IMR-90 (cell line): ENCODE measurements around the gene ANKMY1. TPM values are rescaled to one million over a fixed set of nuclear protein-coding genes. Genes with fewer than 3 reads are reported as not detected.

Experiments used
- ATAC-seq: fragments of 200-7000 bp; cut with Tn5 transposase; 2 replicates; pipeline ENCODE4 v1.9.1; 2020; ENCODE audit warnings: low read depth, mild to moderate bottlenecking, moderate library complexity
- BruUV-seq: library from RNA; stranded (reverse); fragments of 400-500 nt; replicated peaks from 2 replicates; lab custom pipeline; 2021; lab: Mats Ljungman, UMichigan
- CTCF ChIA-PET: fragments of 300-600 bp; formaldehyde crosslinking; extraction: SDS; loops from one replicate; lab custom pipeline; 2021; ENCODE audit warnings: antibody characterized with exemption; lab: Yijun Ruan, JAX
- POLR2A ChIA-PET: fragments of 300-600 bp; sonication (Branson Sonifier 250); formaldehyde crosslinking; loops from one replicate; lab custom pipeline; 2022; ENCODE audit warnings: antibody characterized with exemption; ENCODE audit not compliant: unreplicated experiment; lab: Charles Lee
- DNase-seq: peaks from one replicate; pipeline ENCODE4 v3.0.0; 2013
- H2AFZ ChIP-seq: replicated peaks from 2 replicates; pipeline ENCODE3; 2013; ENCODE audit warnings: low read length, mild to moderate bottlenecking; ENCODE audit not compliant: poor library complexity
- H2AK5ac ChIP-seq: 2 replicates; pipeline ENCODE4 v1.6.1; 2013; ENCODE audit warnings: low read depth, low read length, inconsistent platforms
- H2AK9ac ChIP-seq: replicated peaks from 2 replicates; pipeline ENCODE3; 2013; ENCODE audit warnings: mild to moderate bottlenecking, low read depth, low read length, moderate library complexity; ENCODE audit not compliant: poor library complexity
- H2BK120ac ChIP-seq: 2 replicates; pipeline ENCODE4 v1.6.1; 2013; ENCODE audit warnings: low read depth, low read length, inconsistent platforms
- H2BK15ac ChIP-seq: 3 replicates; pipeline ENCODE4 v1.6.1; 2013; ENCODE audit warnings: low read depth, low read length, inconsistent platforms
- H2BK20ac ChIP-seq: 2 replicates; pipeline ENCODE4 v1.6.1; 2013; ENCODE audit warnings: low read depth, mild to moderate bottlenecking, inconsistent platforms, low read length, moderate library complexity
- H2BK5ac ChIP-seq: 2 replicates; pipeline ENCODE4 v1.6.1; 2013; ENCODE audit warnings: mild to moderate bottlenecking, low read depth, low read length, inconsistent platforms; ENCODE audit not compliant: poor library complexity, severe bottlenecking
- H3K14ac ChIP-seq: replicated peaks from 2 replicates; pipeline ENCODE4 v1.6.1; 2013; ENCODE audit warnings: low read depth, low read length, inconsistent platforms
- H3K18ac ChIP-seq: 2 replicates; pipeline ENCODE4 v1.6.1; 2013; ENCODE audit warnings: low read depth, low read length, control low read depth
- H3K23ac ChIP-seq: 2 replicates; pipeline ENCODE4 v1.6.1; 2013; ENCODE audit warnings: low read depth, low read length, inconsistent platforms
- H3K27ac ChIP-seq: 2 replicates; pipeline ENCODE4 v1.5.1; 2013; ENCODE audit warnings: mild to moderate bottlenecking, control low read depth, low read length; ENCODE audit not compliant: insufficient read depth
- H3K27me3 ChIP-seq: 2 replicates; pipeline ENCODE4 v1.6.1; 2013; ENCODE audit warnings: low read length; ENCODE audit not compliant: control insufficient read depth, insufficient read depth
- H3K36me3 ChIP-seq: 2 replicates; pipeline ENCODE4 v1.6.1; 2013; ENCODE audit warnings: low read length, mixed read lengths; ENCODE audit not compliant: control insufficient read depth, insufficient read depth
- H3K4ac ChIP-seq: 2 replicates; pipeline ENCODE4 v1.6.1; 2013; ENCODE audit warnings: low read depth, low read length, inconsistent platforms
- H3K4me1 ChIP-seq: 2 replicates; pipeline ENCODE4 v1.6.1; 2013; ENCODE audit warnings: low read length, mixed read lengths; ENCODE audit not compliant: control insufficient read depth, insufficient read depth
- H3K4me2 ChIP-seq: 2 replicates; pipeline ENCODE4 v1.6.1; 2013; ENCODE audit warnings: low read depth, mild to moderate bottlenecking, control low read depth, low read length, moderate library complexity
- H3K4me3 ChIP-seq: 2 replicates; pipeline ENCODE4 v1.5.1; 2013; ENCODE audit warnings: low read depth, mild to moderate bottlenecking, control low read depth, low read length, moderate library complexity; ENCODE audit not compliant: insufficient read depth
- H3K56ac ChIP-seq: 2 replicates; pipeline ENCODE4 v1.6.1; 2013; ENCODE audit warnings: low read length, inconsistent platforms; ENCODE audit not compliant: insufficient read depth; ENCODE audit errors: extremely low read depth
- H3K79me1 ChIP-seq, 2 experiments: 2 replicates each; pipeline ENCODE4 v1.6.1; 2013; ENCODE audit warnings: low read length in 2 of 2, inconsistent platforms in 1 of 2, low read depth in 1 of 2
- H3K9ac ChIP-seq: 2 replicates; pipeline ENCODE4 v1.6.1; 2013; ENCODE audit warnings: low read depth, low read length, control low read depth
- H3K9me1 ChIP-seq: 2 replicates; pipeline ENCODE4 v1.6.1; 2013; ENCODE audit warnings: low read length, inconsistent platforms; ENCODE audit not compliant: insufficient read depth
- H3K9me3 ChIP-seq: 2 replicates; pipeline ENCODE4 v1.6.1; 2013; ENCODE audit warnings: low read length; ENCODE audit not compliant: control insufficient read depth, insufficient read depth
- H4K20me1 ChIP-seq: 2 replicates; pipeline ENCODE4 v1.6.1; 2013; ENCODE audit warnings: low read length, inconsistent platforms; ENCODE audit not compliant: insufficient read depth
- H4K5ac ChIP-seq: 2 replicates; pipeline ENCODE4 v1.6.1; 2013; ENCODE audit warnings: mild to moderate bottlenecking, low read depth, low read length, control low read depth
- H4K8ac ChIP-seq, 2 experiments: 2 replicates each; pipeline ENCODE4 v1.6.1; 2013; ENCODE audit warnings: low read depth in 2 of 2, low read length in 2 of 2, control low read depth in 1 of 2, inconsistent platforms in 1 of 2
- H4K91ac ChIP-seq: 2 replicates; pipeline ENCODE4 v1.6.1; 2013; ENCODE audit warnings: low read depth, low read length, inconsistent platforms; ENCODE audit not compliant: insufficient read depth
- FOS ChIP-seq: fragments of 150-350 bp; IDR thresholded peaks from 2 replicates; pipeline ENCODE4 v1.6.1; 2016; ENCODE audit warnings: low read depth, low read length
- WGBS, 2 experiments: methylation state at CpG; one replicate each; pipeline versions ENCODE4 v1.1.5 to v1.1.7; 2013; ENCODE audit warnings: missing lambda C conversion rate in 2 of 2; ENCODE audit not compliant: insufficient read length in 1 of 2; ENCODE audit errors: extremely low coverage in 2 of 2; 5-methylcytosine and 5-hydroxymethylcytosine counted together
- dilution Hi-C: fragments of 300-500 bp; cut with HindIII; formaldehyde crosslinking; loops from one replicate; pipeline ENCODE4 v1.14.3; 2018; ENCODE audit warnings: low sequenced_read_pairs; ENCODE audit not compliant: unreplicated experiment
- in situ Hi-C: fragments of 300-500 bp; cut with MboI; formaldehyde crosslinking; loops from 3 replicates; pipeline ENCODE4 v1.14.3; 2019; ENCODE audit warnings: low sequenced_read_pairs, inconsistent platforms, mixed read lengths
- intact Hi-C: fragments of 100-400 bp; cut with micrococcal nuclease; formaldehyde crosslinking; loops from 2 replicates; pipeline ENCODE4 v1.10.0; 2022
- microRNA-seq, 2 experiments: library from miRNA; stranded (forward) in 1 of 2; unstranded in 1 of 2; fragments of 10-50 nt in 1 of 2; fragments of <30 nt in 1 of 2; gene quantifications in 1 of 2; microRNA quantifications in 1 of 2; one replicate each; pipeline versions ENCODE3 to v1.1.0; 2013 to 2020; ENCODE audit not compliant: insufficient read depth in 1 of 2, insufficient read length in 1 of 2, unreplicated experiment in 1 of 2
- polyA plus RNA-seq, 3 experiments: library from polyadenylated mRNA; depleted of rRNA; stranded (reverse); fragments of >200 nt; gene quantifications; 2 replicates each; pipeline ENCODE4 v1.2.3, GENCODE V29; 2012; ENCODE audit warnings: low replicate concordance in 1 of 3
- small RNA-seq, 5 experiments: library from RNA; depleted of rRNA; stranded (forward); fragments of <200 nt; gene quantifications; one replicate each; pipeline ENCODE3, GENCODE V24; 2012
- total RNA-seq: library from RNA; depleted of rRNA; stranded (reverse); fragments of >200 nt; gene quantifications from 2 replicates; pipeline ENCODE4 v1.2.3, GENCODE V29; 2012; rRNA removed

The ANKMY1 gene
- total and polyA plus RNA-seq, 2 of the 4 experiments (the other 2 are of a cell fraction) = 2.9 to 5.5 TPM

- H3K9me1 ChIP-seq = peaks cover 14% of the 10 kb centered on the region
- H3K27ac ChIP-seq = no peak overlapping the region
- 45% methylated on average over 2 of the region's 14 CpGs; no CpG with 5 or more reads in 1 of the 2 experiments for WGBS, 2 experiments
- no peak overlapping the region for H2BK15ac ChIP-seq
- BruUV-seq = no TSS peak
- H3K14ac ChIP-seq = no peak overlapping the region
- no peak overlapping the region for H2BK5ac ChIP-seq
- H2AK9ac ChIP-seq = no peak overlapping the region
- ChIA-PET POLR2A (no interaction called here), CTCF (no interaction called here)
- H3K9ac ChIP-seq = no peak overlapping the region
- no peaks in the 10 kb centered on the region for H3K9me3 ChIP-seq
- H3K79me1 ChIP-seq = peaks cover 0 to 23% of the 10 kb centered on the region in 2 experiments; a peak in 2 of 4 replicates
- dilution Hi-C loops = no loop called here
- ATAC-seq (no peak), DNase-seq (no peak)
- intact Hi-C loops = no loop called here
- no peaks in the 10 kb centered on the region for H3K27me3 ChIP-seq
- H3K4ac ChIP-seq = no peak overlapping the region
- no peak overlapping the region for H4K91ac ChIP-seq
- no peaks in the 10 kb centered on the region for H3K36me3 ChIP-seq
- no peaks in the 10 kb centered on the region for H4K20me1 ChIP-seq
- no peak for TF ChIP-seq FOS
- no peak overlapping the region for H2BK120ac ChIP-seq
- H4K5ac ChIP-seq = no peak overlapping the region
- peaks cover 15% of the 10 kb centered on the region for H3K4me1 ChIP-seq
- H3K4me2 ChIP-seq = no peak overlapping the region
- H3K23ac ChIP-seq = no peak overlapping the region
- H3K56ac ChIP-seq = no peak overlapping the region
- no peak overlapping the region for H3K18ac ChIP-seq
- no peak overlapping the region for H2AK5ac ChIP-seq
- H3K4me3 ChIP-seq = no peak overlapping the region
- no peak overlapping the region for H2BK20ac ChIP-seq
- in situ Hi-C loops = no loop called here
- H2AFZ ChIP-seq = no peak overlapping the region
- no peak overlapping the region for H4K8ac ChIP-seq
These were observed 127.8 kb downstream of the ANKMY1 start for GRCh38 chr2:240429872-240430491.

Small RNAs within 50 kb of the gene (microRNA-seq; reads per million reads assigned to microRNA genes)
- gene MIR149 = 1,299 to 1,346 reads per million in 2 experiments

Small RNAs within 50 kb of the gene (small RNA-seq; reads per million reads assigned to genes)
- 6.2 to 1,167 (median 110) reads per million in 5 experiments for gene MIR149

Other genes with a start within 250 kb of the ANKMY1 start
- 16.0 and 18.6 TPM in 2 replicates for gene GPC1, start 122.3 kb downstream of the ANKMY1 start, total RNA-seq
- gene GPC1, start 122.3 kb downstream of the ANKMY1 start, polyA plus RNA-seq (2012; rRNA removed) = 211 and 222 TPM in 2 replicates
- 1.1 and 2.5 TPM in 2 replicates for gene DUSP28, start 2.4 kb upstream of the ANKMY1 start, total RNA-seq
- gene DUSP28, start 2.4 kb upstream of the ANKMY1 start, polyA plus RNA-seq (2012; rRNA removed) = 3.3 TPM in 2 replicates
- 3.8 and 3.9 TPM in 2 replicates for gene RNPEPL1, start 10.5 kb upstream of the ANKMY1 start, total RNA-seq
- gene RNPEPL1, start 10.5 kb upstream of the ANKMY1 start, polyA plus RNA-seq (2012; rRNA removed) = 15.9 and 18.7 TPM in 2 replicates
- gene CAPN10, start 28.7 kb upstream of the ANKMY1 start, total RNA-seq = 5.6 and 6.3 TPM in 2 replicates
- gene CAPN10, start 28.7 kb upstream of the ANKMY1 start, polyA plus RNA-seq (2012; rRNA removed) = 20.9 and 27.4 TPM in 2 replicates
- gene GPR35, start 67.5 kb upstream of the ANKMY1 start, total RNA-seq = 0.28 TPM in 1 of 2 replicates, not detected in the other
- 0.31 and 0.42 TPM in 2 replicates for gene GPR35, start 67.5 kb upstream of the ANKMY1 start, polyA plus RNA-seq (2012; rRNA removed)
- not detected in 2 replicates for gene AQP12B, start 124.9 kb upstream of the ANKMY1 start, total RNA-seq
- not detected in 2 replicates for gene AQP12B, start 124.9 kb upstream of the ANKMY1 start, polyA plus RNA-seq (2012; rRNA removed)
- gene AQP12A, start 133.9 kb upstream of the ANKMY1 start, total RNA-seq = not detected in 2 replicates
- not detected in 2 replicates for gene AQP12A, start 133.9 kb upstream of the ANKMY1 start, polyA plus RNA-seq (2012; rRNA removed)